PC-9 (cell line): Measurements from ENCODE around the gene ATP1A4.
"Not testable (repeated sequence)": the region's sequence is repeated elsewhere in the genome, so short reads cannot be mapped to it uniquely, and the experiment has no call there.

Experiments
- CTCF ChIP-seq: fragments of 200-600 bp; sonication (generic); conservative IDR thresholded peaks from 2 replicates; pipeline ENCODE4 v1.6.1; 2017; ENCODE audit warnings: mixed run types, antibody characterized with exemption, mild to moderate bottlenecking, moderate library complexity
- EZH2 ChIP-seq: fragments of 200-600 bp; sonication (generic); IDR thresholded peaks from 2 replicates; pipeline ENCODE4 v1.8.0; 2017; ENCODE audit warnings: antibody characterized with exemption, low read depth

- not testable (repeated sequence) for TF ChIP-seq CTCF, EZH2
Observed at GRCh38 chr1:160126342-160126741, 25.1 kb upstream of the ATP1A4 start.
